Muscle of back (tissue), 10 donors: ENCODE measurements around the gene ANKRD13D. TPM values are rescaled to one million over a fixed set of nuclear protein-coding genes. Genes with fewer than 3 reads are reported as not detected.

Source experiments
- polyA plus RNA-seq, 10 donors: library from polyadenylated mRNA; unstranded; fragments of 120-200 nt; gene quantifications; one replicate each; pipeline ENCODE4 v1.2.1, GENCODE V29; 2013; ENCODE audit not compliant: insufficient read length in 10 of 10

The ANKRD13D gene
- polyA plus RNA-seq, 10 donors: 17.3 to 37.9 (median 25.9) TPM

Other genes starting within 250 kb of the ANKRD13D start
- 10 to 100 TPM in 8 of 10 donors, 1 to 10 TPM in 2; 9.4 to 18.4 (median 14.3) TPM for gene RHOD, start 232.5 kb upstream of the ANKRD13D start, polyA plus RNA-seq
- 10 to 100 TPM; 46.3 to 64.1 (median 52.4) TPM for gene KDM2A, start 170.0 kb upstream of the ANKRD13D start, polyA plus RNA-seq
- gene GRK2, start 22.8 kb upstream of the ANKRD13D start, polyA plus RNA-seq: 10 to 100 TPM; 42.2 to 62.2 (median 49.7) TPM
- 10 to 100 TPM; 11.6 to 19.0 (median 14.6) TPM for gene SSH3, start 14.2 kb downstream of the ANKRD13D start, polyA plus RNA-seq
- 10 to 100 TPM; 19.2 to 33.1 (median 25.3) TPM for gene POLD4, start 64.2 kb downstream of the ANKRD13D start, polyA plus RNA-seq
- 1 to 10 TPM; 1.7 to 3.8 (median 2.4) TPM for gene CLCF1, start 84.3 kb downstream of the ANKRD13D start, polyA plus RNA-seq
- 10 to 100 TPM in 3 of 10 donors, 1 to 10 TPM in 7; 7.7 to 13.4 (median 8.5) TPM for gene RAD9A, start 102.7 kb downstream of the ANKRD13D start, polyA plus RNA-seq
- 100 to 1,000 TPM in 8 of 10 donors, 10 to 100 TPM in 2; 95.8 to 132 (median 119) TPM for gene PPP1CA, start 112.6 kb downstream of the ANKRD13D start, polyA plus RNA-seq
- gene TBC1D10C, start 114.8 kb downstream of the ANKRD13D start, polyA plus RNA-seq: 10 to 100 TPM in 1 of 10 donors, 1 to 10 TPM in 9; 1.8 to 10.4 (median 4.6) TPM
- gene CARNS1, start 126.4 kb downstream of the ANKRD13D start, polyA plus RNA-seq: 10 to 100 TPM; 24.1 to 62.8 (median 48.3) TPM
- 10 to 100 TPM; 23.0 to 43.8 (median 34.0) TPM for gene RPS6KB2, start 139.2 kb downstream of the ANKRD13D start, polyA plus RNA-seq
- gene PTPRCAP, start 148.4 kb downstream of the ANKRD13D start, polyA plus RNA-seq: 1 to 10 TPM in 6 of 10 donors, under 1 TPM in 3, not detected in 1; 0.53 to 9.5 (median 1.2) TPM
- gene CORO1B, start 154.2 kb downstream of the ANKRD13D start, polyA plus RNA-seq: 10 to 100 TPM; 22.3 to 42.2 (median 29.3) TPM
- not detected for gene GPR152, start 163.4 kb downstream of the ANKRD13D start, polyA plus RNA-seq
- 1 to 10 TPM in 4 of 10 donors, under 1 TPM in 6; 0.26 to 1.8 (median 0.94) TPM for gene CABP4, start 166.1 kb downstream of the ANKRD13D start, polyA plus RNA-seq
- gene TMEM134, start 179.9 kb downstream of the ANKRD13D start, polyA plus RNA-seq: 10 to 100 TPM; 38.7 to 57.6 (median 46.3) TPM
- gene AIP, start 193.7 kb downstream of the ANKRD13D start, polyA plus RNA-seq: 10 to 100 TPM; 34.9 to 55.8 (median 43.7) TPM
- 1 to 10 TPM; 6.0 to 9.9 (median 8.3) TPM for gene PITPNM1, start 216.1 kb downstream of the ANKRD13D start, polyA plus RNA-seq
- 10 to 100 TPM; 14.2 to 21.3 (median 17.1) TPM for gene CDK2AP2, start 218.9 kb downstream of the ANKRD13D start, polyA plus RNA-seq
- gene CABP2, start 234.1 kb downstream of the ANKRD13D start, polyA plus RNA-seq: not detected